Small intestine (tissue), 7 donors: Measurements from ENCODE around the gene FLRT1. TPM values are rescaled to one million over a fixed set of nuclear protein-coding genes. Genes with fewer than 3 reads are reported as not detected.

Experiments used
- DNase-seq, 2 donors: peaks; one replicate each; pipeline versions ENCODE4 v3.0.0 to v3.0.0-alpha.2; 2013
- FAIRE-seq: peaks from 2 replicates; lab custom pipeline; 2012; peaks lifted over from hg19 to GRCh38; lab: Jason Lieb, UNC
- H3K27ac ChIP-seq, 3 donors: one replicate each; pipeline ENCODE4 v1.5.1; 2013; ENCODE audit warnings: low read length in 2 of 3, mild to moderate bottlenecking in 2 of 3, control low read depth in 1 of 3, inconsistent platforms in 1 of 3, low read depth in 1 of 3, moderate library complexity in 1 of 3
- H3K27me3 ChIP-seq, 3 donors: one replicate each; pipeline ENCODE4 v1.6.1; 2013; ENCODE audit warnings: low read length in 3 of 3, inconsistent platforms in 1 of 3; ENCODE audit not compliant: control insufficient read depth in 3 of 3, insufficient read depth in 3 of 3
- H3K36me3 ChIP-seq, 3 donors: one replicate each; pipeline ENCODE4 v1.6.1; 2013; ENCODE audit warnings: low read length in 3 of 3, inconsistent platforms in 1 of 3, low read depth in 1 of 3, mild to moderate bottlenecking in 1 of 3, moderate library complexity in 1 of 3; ENCODE audit not compliant: control insufficient read depth in 3 of 3, insufficient read depth in 2 of 3
- H3K4me1 ChIP-seq, 3 donors: one replicate each; pipeline ENCODE4 v1.6.1; 2013; ENCODE audit warnings: low read length in 2 of 3, inconsistent platforms in 1 of 3, low read depth in 1 of 3, mild to moderate bottlenecking in 1 of 3, moderate library complexity in 1 of 3; ENCODE audit not compliant: control insufficient read depth in 3 of 3, insufficient read depth in 2 of 3
- H3K4me3 ChIP-seq, 3 donors: one replicate each; pipeline ENCODE4 v1.5.1; 2013; ENCODE audit warnings: low read length in 3 of 3, control low read depth in 1 of 3, inconsistent platforms in 1 of 3, low read depth in 1 of 3, mild to moderate bottlenecking in 1 of 3, moderate library complexity in 1 of 3
- H3K9me3 ChIP-seq, 2 donors: one replicate each; pipeline ENCODE4 v1.6.1; 2013; ENCODE audit warnings: low read depth in 1 of 2, low read length in 1 of 2; ENCODE audit not compliant: control insufficient read depth in 2 of 2, insufficient read depth in 1 of 2
- WGBS, 3 donors: extraction: QIAGEN DNeasy Blood & Tissue Kit; methylation state at CpG; one replicate each; pipeline ENCODE4 v1.1.7; 2013; 5-methylcytosine and 5-hydroxymethylcytosine counted together
- polyA plus RNA-seq, 4 donors: library from polyadenylated mRNA; stranded (reverse) in 3 of 4; unstranded in 1 of 4; fragments of 200-250 nt in 3 of 4; fragments of 120-200 nt in 1 of 4; gene quantifications; one replicate each; pipeline versions ENCODE4 v1.2.1 to v1.2.3, GENCODE V29; 2013
- donor health status: healthy with polysubstance abuse.
- donor health status: control.
- donor health status: control.
- donor health status: Bipolar disorder and iron deficiency.
- donor health status: healthy.

Gene FLRT1
- polyA plus RNA-seq, 4 donors, result 0.43 to 0.86 TPM; not detected in 2

DNA sequence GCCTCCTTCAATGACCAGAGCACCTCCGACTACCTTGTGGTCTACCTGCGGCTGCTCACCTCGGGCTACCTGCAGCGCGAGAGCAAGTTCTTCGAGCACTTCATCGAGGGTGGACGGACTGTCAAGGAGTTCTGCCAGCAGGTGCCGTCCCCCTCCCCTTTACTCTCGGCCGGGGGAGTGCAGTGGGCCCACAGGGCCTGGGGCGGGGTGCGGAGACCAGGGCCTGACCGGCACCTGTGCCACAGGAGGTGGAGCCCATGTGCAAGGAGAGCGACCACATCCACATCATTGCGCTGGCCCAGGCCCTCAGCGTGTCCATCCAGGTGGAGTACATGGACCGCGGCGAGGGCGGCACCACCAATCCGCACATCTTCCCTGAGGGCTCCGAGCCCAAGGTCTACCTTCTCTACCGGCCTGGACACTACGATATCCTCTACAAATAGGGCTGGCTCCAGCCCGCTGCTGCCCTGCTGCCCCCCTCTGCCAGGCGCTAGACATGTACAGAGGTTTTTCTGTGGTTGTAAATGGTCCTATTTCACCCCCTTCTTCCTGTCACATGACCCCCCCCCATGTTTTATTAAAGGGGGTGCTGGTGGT lies 38.5 kb upstream of the FLRT1 start:
- no peak for FAIRE-seq
- Histone ChIP-seq H3K9me3 (no peaks in the 10 kb centered on the region), H3K36me3 (peaks cover 6 to 65% (median 7%) of the 10 kb centered on the region in 3 donors), H3K27me3 (peaks cover 0 to 10% (median 0%) of the 10 kb centered on the region in 3 donors), H3K4me3 (no peak overlapping the region), H3K27ac (no peak overlapping the region), H3K4me1 (peaks cover 0 to 15% (median 6%) of the 10 kb centered on the region in 3 donors)
- 93 to 94% (median 94%) methylated on average over 25 to 27 of the region's 27 CpGs for WGBS, 3 donors
- no peak for DNase-seq

DNA sequence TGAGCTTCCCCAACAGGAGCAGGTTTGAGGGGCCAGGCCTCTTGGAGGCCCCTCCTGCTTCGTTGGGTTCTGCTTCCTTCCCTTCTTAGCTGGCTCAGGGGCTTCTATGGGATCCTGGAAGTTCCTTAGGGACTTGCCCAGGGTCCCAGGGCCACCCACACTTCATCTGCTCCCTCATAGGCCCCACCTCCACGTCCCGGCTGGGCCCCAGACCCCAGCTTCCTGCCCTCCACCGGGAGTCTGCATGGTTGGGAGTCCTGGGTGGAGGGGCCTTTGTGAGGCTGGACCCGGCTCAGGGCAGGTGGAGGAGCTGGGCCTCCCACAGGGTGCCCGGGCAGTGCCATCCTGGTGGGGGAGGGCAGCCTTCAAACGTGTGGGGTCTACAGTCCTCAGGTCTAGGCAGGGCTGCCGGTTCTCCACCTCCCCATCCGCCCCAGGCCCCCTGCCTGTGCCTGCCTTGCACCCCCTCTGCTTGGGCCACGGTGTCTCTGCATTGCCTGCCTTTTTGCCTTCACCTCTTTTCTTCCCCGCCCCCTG lies 37.9 kb upstream of the FLRT1 start:
- Histone ChIP-seq H3K36me3 (peaks cover 6 to 62% (median 7%) of the 10 kb centered on the region in 3 donors), H3K4me3 (no peak overlapping the region), H3K4me1 (peaks cover 0 to 15% (median 6%) of the 10 kb centered on the region in 3 donors), H3K27me3 (peaks cover 0 to 10% (median 0%) of the 10 kb centered on the region in 3 donors), H3K9me3 (no peaks in the 10 kb centered on the region), H3K27ac (no peak overlapping the region)
- 81 to 86% (median 82%) methylated on average over 9 to 11 of the region's 11 CpGs for WGBS, 3 donors
- no peak for DNase-seq
- no peak for FAIRE-seq

DNA sequence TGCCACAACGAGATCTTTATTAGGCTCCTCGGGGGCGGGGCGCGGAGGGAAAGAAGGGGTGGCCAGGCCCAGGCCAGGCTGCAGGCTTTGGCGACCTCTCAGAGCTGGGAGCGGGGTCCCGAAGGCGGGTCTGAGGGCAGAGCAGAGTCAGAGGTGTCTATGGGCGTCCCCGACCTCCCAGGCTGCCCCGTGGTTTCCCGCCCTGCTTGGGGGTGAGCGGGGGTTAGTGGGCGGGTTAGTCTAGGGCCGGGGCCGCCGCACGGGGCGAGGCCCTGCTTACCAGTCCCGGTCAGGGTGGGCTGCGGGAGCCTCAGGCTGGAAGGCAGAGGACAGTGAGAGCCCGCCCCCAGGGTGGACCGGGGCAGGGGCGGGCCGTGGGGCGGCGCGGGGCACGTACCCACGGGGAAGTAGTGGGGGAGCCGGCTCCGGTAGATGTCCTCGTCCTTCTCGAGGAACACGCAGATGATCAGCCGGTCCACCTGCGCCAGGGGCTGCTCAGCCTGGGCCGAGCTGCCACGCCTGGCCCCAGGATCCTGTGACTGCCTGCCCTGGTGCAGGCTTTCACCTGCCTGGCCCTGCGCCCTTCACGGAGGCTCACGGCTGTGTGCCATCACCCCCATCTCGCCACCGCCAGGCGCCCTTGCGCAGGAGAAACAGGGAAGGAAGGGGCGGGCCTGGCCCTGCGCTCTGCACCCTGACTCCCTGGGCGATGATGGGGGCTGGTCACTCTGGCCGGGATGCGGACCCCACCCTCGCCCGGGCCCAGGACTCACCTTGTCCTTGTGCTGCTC lies 37.0 kb upstream of the FLRT1 start:
- WGBS, 3 donors, result 72 to 78% (median 75%) methylated on average over 46 to 54 of the region's 54 CpGs
- peak overlapping the region in 1 of 3 donors; percentile 15 for H3K4me3 ChIP-seq
- DNase-seq, result no peak
- H3K27me3 ChIP-seq, result peaks cover 0 to 10% (median 0%) of the 10 kb centered on the region in 3 donors
- no peaks in the 10 kb centered on the region for H3K9me3 ChIP-seq
- no peak for FAIRE-seq
- H3K27ac ChIP-seq, result no peak overlapping the region
- H3K4me1 ChIP-seq, result peaks cover 0 to 15% (median 6%) of the 10 kb centered on the region in 3 donors
- H3K36me3 ChIP-seq, result peaks cover 6 to 54% (median 7%) of the 10 kb centered on the region in 3 donors

DNA sequence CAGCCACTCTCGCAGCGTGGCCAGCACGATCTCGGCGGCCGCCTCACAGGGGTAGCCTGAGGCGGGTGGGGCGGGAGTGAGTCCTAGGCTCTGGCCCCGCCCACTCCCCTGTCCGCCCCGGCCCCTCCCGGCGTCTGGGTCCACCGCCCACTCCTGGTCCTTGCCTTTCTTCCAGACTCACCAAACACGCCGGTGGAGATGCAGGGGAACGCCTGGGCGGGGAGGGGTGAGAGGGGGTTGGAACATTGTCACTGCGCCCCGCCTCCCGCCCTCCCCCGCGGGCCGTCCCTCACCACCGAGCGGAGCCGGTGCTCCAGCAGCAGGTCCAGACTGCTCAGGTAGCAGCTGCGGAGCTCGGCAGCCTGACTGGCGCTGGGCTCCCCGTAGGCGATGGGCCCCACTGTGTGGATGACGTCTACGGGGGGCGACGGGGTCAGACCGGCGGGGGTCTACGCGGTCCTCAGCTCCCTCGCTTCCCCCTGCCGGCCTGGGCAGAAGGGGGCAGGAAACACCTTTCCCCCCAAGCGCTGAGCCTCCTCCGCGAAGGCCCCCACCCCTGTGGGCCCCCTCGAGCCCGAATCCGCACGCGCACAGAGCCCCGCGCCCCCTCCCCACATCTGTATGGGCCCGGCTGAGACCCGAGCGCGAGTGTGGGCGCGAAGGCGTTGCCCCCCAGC lies 36.2 kb upstream of the FLRT1 start:
- H3K9me3 ChIP-seq, result no peaks in the 10 kb centered on the region
- FAIRE-seq, result no peak
- H3K27me3 ChIP-seq, result peaks cover 0 to 10% (median 0%) of the 10 kb centered on the region in 3 donors
- H3K4me1 ChIP-seq, result peaks cover 0 to 15% (median 6%) of the 10 kb centered on the region in 3 donors
- no peak overlapping the region for H3K27ac ChIP-seq
- peak; percentile 48 to 69 for DNase-seq
- peak overlapping the region in 2 of 3 donors; percentile 12 to 15 for H3K4me3 ChIP-seq
- H3K36me3 ChIP-seq, result peaks cover 6 to 46% (median 7%) of the 10 kb centered on the region in 3 donors
- WGBS, 3 donors, result 8 to 18% (median 17%) methylated on average over 49 to 59 of the region's 59 CpGs

DNA sequence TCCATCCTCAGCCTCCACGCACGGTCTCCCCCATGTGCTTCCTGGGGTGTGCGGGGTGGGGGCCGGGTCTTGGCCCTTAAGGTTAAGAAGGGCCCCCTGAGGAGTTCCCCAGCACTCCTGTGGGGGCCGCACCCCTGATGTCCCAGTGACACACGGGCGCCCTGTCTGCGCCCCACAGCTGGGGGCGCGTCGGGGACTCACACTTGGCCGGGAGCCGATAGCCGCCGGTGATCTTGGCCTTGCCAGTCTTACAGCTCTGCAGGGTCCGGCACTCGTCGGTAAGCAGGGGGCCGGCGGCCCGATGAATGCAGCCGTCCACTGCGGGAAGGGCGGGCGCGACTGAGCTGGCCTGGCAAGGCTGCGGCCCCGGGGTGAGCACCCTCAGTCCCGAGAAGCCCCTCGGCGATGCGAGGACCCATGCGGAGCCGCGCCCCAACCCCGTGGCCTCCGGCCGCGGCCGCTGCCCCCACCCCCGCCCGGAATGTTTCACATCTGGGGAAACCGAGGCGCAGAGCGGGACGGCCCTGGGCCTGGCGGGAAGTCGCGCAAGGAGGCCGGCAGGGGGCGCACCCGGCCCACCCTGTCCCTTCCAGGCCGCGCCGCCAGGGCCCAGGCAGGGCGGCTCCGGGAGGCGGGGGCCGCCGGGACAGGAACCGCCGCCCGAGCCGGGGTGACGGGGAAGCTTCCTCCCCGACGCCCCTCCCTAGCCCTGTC lies 35.5 kb upstream of the FLRT1 start:
- FAIRE-seq (no peak), DNase-seq (peak; percentile 65 to 82)
- whole genome bisulfite sequencing, 3 donors, result 3 to 7% (median 6%) methylated on average over 51 to 67 of the region's 67 CpGs
- Histone ChIP-seq H3K27ac (no peak overlapping the region), H3K4me1 (peaks cover 0 to 15% (median 6%) of the 10 kb centered on the region in 3 donors), H3K36me3 (peaks cover 5 to 39% (median 6%) of the 10 kb centered on the region in 3 donors), H3K27me3 (peaks cover 0 to 10% (median 0%) of the 10 kb centered on the region in 3 donors), H3K4me3 (peak overlapping the region in 2 of 3 donors; percentile 12 to 15), H3K9me3 (no peaks in the 10 kb centered on the region)

DNA sequence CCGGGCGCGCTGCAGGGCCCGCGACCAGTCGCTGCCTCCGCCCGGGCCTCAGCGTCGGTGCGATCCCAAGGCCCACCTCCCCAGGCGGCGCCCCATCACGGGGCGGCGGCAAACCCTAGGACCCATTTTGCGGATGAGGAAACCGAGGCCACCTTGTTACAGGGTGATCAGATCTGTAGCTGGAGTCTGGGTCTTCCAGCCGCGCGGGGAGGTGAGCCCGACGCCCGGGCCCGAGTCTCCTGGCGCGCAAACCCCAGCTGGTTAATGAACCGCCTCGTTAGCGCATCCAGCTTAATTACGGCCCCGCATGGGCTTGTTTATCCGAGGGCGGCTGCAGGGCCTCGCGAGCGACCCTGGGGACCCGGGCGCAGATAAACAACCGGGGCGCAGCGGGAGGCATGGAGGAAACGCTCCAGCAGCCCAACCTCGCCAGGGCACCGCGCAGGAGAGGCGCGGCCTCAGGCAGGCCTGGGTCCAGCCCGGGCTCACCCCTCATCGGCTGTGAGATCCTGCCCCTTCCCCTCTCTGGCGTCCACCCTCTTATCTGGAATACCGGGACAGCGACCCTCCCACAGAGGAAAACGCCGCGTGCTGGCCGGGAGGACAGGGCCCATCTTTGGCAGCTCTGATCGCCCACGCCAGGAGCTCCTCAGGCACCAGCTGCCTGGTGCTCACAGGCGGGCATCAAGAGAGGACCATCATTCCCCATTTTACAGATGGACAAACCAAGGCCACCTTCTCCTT lies 34.8 kb upstream of the FLRT1 start:
- 19 to 33% (median 23%) methylated on average over 41 to 60 of the region's 60 CpGs for WGBS, 3 donors
- Histone ChIP-seq H3K4me3 (peak overlapping the region in 1 of 3 donors; percentile 15), H3K9me3 (no peaks in the 10 kb centered on the region), H3K27me3 (peaks cover 0 to 10% (median 0%) of the 10 kb centered on the region in 3 donors), H3K4me1 (peaks cover 0 to 15% (median 6%) of the 10 kb centered on the region in 3 donors), H3K36me3 (peaks cover 5 to 32% (median 6%) of the 10 kb centered on the region in 3 donors), H3K27ac (no peak overlapping the region)
- DNase-seq (no peak), FAIRE-seq (no peak)
